ENCODE data around the gene ZBED5.

ZBED5 gene

DNA sequence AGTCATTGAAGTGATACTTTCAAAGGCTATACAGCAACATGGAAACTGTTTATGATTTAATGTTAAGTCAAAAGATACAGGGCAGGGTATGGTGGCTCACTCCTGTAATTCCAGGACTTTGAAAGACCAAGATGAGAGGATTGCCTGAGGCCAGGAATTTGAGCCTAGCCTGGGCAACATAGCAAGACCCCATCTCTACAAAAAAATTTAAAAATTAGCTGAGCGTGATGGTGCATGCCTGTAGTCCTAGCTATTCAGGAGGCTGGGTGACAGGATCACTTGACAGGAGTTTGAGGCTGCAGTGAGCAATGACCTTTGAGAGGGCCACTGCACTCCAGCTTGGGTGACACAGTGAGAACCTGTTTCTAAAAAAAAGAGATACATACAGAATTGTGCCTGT, 39.3 kb upstream of the ZBED5 start:
- no peak for DNase-seq (ENCODE audit: low read depth in 1 of 2, low spot score in 1 of 2)
- Histone ChIP-seq H3K27me3 (ENCODE audit: insufficient read depth, poor library complexity, severe bottlenecking) (no peaks in the 10 kb centered on the region), H3K4me3 (replicated peaks; ENCODE audit: insufficient read depth, low read length) (no peak overlapping the region), H3K27ac (replicated peaks) (no peak overlapping the region)
- TF ChIP-seq, protein P1, sequence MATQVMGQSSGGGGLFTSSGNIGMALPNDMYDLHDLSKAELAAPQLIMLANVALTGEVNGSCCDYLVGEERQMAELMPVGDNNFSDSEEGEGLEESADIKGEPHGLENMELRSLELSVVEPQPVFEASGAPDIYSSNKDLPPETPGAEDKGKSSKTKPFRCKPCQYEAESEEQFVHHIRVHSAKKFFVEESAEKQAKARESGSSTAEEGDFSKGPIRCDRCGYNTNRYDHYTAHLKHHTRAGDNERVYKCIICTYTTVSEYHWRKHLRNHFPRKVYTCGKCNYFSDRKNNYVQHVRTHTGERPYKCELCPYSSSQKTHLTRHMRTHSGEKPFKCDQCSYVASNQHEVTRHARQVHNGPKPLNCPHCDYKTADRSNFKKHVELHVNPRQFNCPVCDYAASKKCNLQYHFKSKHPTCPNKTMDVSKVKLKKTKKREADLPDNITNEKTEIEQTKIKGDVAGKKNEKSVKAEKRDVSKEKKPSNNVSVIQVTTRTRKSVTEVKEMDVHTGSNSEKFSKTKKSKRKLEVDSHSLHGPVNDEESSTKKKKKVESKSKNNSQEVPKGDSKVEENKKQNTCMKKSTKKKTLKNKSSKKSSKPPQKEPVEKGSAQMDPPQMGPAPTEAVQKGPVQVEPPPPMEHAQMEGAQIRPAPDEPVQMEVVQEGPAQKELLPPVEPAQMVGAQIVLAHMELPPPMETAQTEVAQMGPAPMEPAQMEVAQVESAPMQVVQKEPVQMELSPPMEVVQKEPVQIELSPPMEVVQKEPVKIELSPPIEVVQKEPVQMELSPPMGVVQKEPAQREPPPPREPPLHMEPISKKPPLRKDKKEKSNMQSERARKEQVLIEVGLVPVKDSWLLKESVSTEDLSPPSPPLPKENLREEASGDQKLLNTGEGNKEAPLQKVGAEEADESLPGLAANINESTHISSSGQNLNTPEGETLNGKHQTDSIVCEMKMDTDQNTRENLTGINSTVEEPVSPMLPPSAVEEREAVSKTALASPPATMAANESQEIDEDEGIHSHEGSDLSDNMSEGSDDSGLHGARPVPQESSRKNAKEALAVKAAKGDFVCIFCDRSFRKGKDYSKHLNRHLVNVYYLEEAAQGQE (IDR thresholded peaks at IDR 0.05; ENCODE audit: insufficient replicate concordance, low read depth), result no peak
- TF ChIP-seq GABPA (IDR thresholded peaks at IDR 0.05; ENCODE audit: low read depth), result no peak
- no peak for TF ChIP-seq POLR2AphosphoS5 (IDR thresholded peaks at IDR 0.05; ENCODE audit: low read depth)
- TF ChIP-seq SPI1 (IDR thresholded peaks at IDR 0.05; ENCODE audit: borderline replicate concordance, low read depth), result no peak
- TF ChIP-seq, protein P2, sequence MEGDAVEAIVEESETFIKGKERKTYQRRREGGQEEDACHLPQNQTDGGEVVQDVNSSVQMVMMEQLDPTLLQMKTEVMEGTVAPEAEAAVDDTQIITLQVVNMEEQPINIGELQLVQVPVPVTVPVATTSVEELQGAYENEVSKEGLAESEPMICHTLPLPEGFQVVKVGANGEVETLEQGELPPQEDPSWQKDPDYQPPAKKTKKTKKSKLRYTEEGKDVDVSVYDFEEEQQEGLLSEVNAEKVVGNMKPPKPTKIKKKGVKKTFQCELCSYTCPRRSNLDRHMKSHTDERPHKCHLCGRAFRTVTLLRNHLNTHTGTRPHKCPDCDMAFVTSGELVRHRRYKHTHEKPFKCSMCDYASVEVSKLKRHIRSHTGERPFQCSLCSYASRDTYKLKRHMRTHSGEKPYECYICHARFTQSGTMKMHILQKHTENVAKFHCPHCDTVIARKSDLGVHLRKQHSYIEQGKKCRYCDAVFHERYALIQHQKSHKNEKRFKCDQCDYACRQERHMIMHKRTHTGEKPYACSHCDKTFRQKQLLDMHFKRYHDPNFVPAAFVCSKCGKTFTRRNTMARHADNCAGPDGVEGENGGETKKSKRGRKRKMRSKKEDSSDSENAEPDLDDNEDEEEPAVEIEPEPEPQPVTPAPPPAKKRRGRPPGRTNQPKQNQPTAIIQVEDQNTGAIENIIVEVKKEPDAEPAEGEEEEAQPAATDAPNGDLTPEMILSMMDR (IDR thresholded peaks at IDR 0.05; ENCODE audit: insufficient read depth, low read length), result no peak

DNA sequence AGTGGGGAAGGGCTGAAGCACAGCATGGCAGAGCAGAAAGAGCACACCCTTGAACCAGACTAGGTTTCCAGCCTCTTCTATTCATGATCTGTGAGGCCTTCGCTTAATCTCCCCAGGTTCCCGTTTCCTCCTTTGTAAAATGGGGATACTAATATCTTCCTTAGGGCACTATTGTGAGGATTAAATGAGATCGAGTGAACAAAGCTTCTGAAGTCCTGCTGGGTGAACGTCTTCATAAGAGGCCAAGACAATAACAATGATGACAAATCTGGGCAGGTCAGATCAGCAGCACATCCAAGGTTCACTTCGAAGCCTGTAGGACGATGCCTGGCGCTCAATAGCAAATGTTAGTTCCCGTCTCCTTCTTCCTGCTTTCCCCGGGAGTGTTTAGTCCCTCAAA, 38.6 kb upstream of the ZBED5 start:
- no peak overlapping the region for H3K27ac ChIP-seq (replicated peaks)
- no peak overlapping the region for H3K4me3 ChIP-seq (replicated peaks; ENCODE audit: insufficient read depth, low read length)
- TF ChIP-seq SPI1 (IDR thresholded peaks at IDR 0.05; ENCODE audit: borderline replicate concordance, low read depth) (no peak), POLR2AphosphoS5 (IDR thresholded peaks at IDR 0.05; ENCODE audit: low read depth) (no peak), GABPA (IDR thresholded peaks at IDR 0.05; ENCODE audit: low read depth) (no peak)
- TF ChIP-seq, protein P2 (IDR thresholded peaks at IDR 0.05; ENCODE audit: insufficient read depth, low read length), result no peak
- TF ChIP-seq, protein P1 (IDR thresholded peaks at IDR 0.05; ENCODE audit: insufficient replicate concordance, low read depth), result no peak
- no peaks in the 10 kb centered on the region for H3K27me3 ChIP-seq (ENCODE audit: insufficient read depth, poor library complexity, severe bottlenecking)
- DNase-seq (ENCODE audit: low read depth in 1 of 2, low spot score in 1 of 2), result no peak

DNA sequence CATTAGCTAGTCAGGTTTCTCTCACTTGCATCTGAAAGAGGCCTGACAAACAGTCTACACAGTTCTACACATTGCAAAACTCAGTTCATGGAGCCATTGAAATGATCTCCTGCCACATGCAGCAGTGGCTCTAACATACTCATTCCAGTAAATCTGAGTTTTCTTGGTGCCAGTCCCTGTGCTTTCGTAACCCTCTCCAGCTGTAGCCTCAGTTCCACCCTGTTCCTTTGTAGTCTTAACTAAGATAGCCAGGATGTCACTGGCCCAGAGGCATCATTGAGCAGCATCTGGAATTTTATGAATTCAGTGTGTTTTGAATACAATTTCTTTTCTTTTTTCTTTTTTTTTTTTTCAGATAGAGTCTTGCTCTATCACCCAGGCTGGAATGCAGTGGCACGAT, 37.4 kb upstream of the ZBED5 start:
- Histone ChIP-seq H3K27me3 (ENCODE audit: insufficient read depth, poor library complexity, severe bottlenecking) (no peaks in the 10 kb centered on the region), H3K4me3 (replicated peaks; ENCODE audit: insufficient read depth, low read length) (no peak overlapping the region), H3K27ac (replicated peaks) (no peak overlapping the region)
- DNase-seq (ENCODE audit: low read depth in 1 of 2, low spot score in 1 of 2), result no peak
- no peak for TF ChIP-seq GABPA (IDR thresholded peaks at IDR 0.05; ENCODE audit: low read depth)
- no peak for TF ChIP-seq POLR2AphosphoS5 (IDR thresholded peaks at IDR 0.05; ENCODE audit: low read depth)
- TF ChIP-seq, protein P1 (IDR thresholded peaks at IDR 0.05; ENCODE audit: insufficient replicate concordance, low read depth), result no peak
- TF ChIP-seq, protein P2 (IDR thresholded peaks at IDR 0.05; ENCODE audit: insufficient read depth, low read length), result no peak
- no peak for TF ChIP-seq SPI1 (IDR thresholded peaks at IDR 0.05; ENCODE audit: borderline replicate concordance, low read depth)
